Breast epithelium (tissue), 3 donors: ENCODE results near the gene ARHGAP26.

ENCODE experiments used
- POLR2A ChIP-seq: fragments of 450-650 bp; IDR thresholded peaks from one replicate; pipeline ENCODE4 v1.6.1; 2016; ENCODE audit warnings: antibody characterized with exemption, mild to moderate bottlenecking, moderate library complexity
- POLR2AphosphoS5 ChIP-seq, 3 donors: sonication (generic); formaldehyde crosslinking; IDR thresholded peaks; one replicate each; pipeline ENCODE4 v1.6.1; 2017; ENCODE audit warnings: antibody characterized with exemption in 3 of 3
- TF ChIP-seq, protein P1 (sequence below), 3 donors: fragments of 450-650 bp; IDR thresholded peaks; one replicate each; pipeline ENCODE4 v1.5.1; 2016 to 2017; ENCODE audit warnings: antibody characterized with exemption in 3 of 3, mild to moderate bottlenecking in 3 of 3, moderate library complexity in 3 of 3

GRCh38 chr5:142748132-142748531, 22.0 kb upstream of the ARHGAP26 start:
- TF ChIP-seq, protein P1, sequence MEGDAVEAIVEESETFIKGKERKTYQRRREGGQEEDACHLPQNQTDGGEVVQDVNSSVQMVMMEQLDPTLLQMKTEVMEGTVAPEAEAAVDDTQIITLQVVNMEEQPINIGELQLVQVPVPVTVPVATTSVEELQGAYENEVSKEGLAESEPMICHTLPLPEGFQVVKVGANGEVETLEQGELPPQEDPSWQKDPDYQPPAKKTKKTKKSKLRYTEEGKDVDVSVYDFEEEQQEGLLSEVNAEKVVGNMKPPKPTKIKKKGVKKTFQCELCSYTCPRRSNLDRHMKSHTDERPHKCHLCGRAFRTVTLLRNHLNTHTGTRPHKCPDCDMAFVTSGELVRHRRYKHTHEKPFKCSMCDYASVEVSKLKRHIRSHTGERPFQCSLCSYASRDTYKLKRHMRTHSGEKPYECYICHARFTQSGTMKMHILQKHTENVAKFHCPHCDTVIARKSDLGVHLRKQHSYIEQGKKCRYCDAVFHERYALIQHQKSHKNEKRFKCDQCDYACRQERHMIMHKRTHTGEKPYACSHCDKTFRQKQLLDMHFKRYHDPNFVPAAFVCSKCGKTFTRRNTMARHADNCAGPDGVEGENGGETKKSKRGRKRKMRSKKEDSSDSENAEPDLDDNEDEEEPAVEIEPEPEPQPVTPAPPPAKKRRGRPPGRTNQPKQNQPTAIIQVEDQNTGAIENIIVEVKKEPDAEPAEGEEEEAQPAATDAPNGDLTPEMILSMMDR (IDR thresholded peaks at IDR 0.05), result no peak
- TF ChIP-seq POLR2A (no peak), POLR2AphosphoS5 (IDR thresholded peaks at IDR 0.05) (no peak)
